DMS53 treated with DMSO at 0.1 percent for 48 hours (cell line): ENCODE measurements around the gene DNAJC16.
A peak's percentile ranks its signal among the peaks of the same experiment; 100 is the strongest.
"Not testable (repeated sequence)": the region's sequence is repeated elsewhere in the genome, so short reads cannot be mapped to it uniquely, and the experiment has no call there.

Experiments used
- DNase-seq: peaks from one replicate; lab custom pipeline; 2025; ENCODE audit not compliant: unreplicated experiment; lab: John Stamatoyannopoulos, UW

DNAJC16 gene

DNA sequence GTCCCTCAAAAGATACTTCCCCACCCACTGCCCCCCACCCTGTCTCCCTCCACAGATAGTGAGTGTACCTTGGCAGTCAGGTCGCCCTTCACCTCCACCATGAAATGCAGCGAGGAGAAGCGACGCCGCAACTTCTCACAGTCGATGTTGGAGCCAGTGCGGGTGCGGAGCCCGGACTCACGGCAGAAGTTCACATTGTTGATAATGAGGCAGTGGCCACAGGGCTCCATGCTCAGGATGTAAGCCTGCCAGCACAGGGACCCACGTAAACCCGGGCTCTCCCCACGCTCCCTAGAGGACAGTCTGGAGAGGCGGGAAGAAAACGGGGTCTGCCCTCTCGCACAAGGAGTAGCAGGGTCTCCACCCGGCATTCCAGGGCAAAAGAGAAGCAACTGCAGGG lies 19.8 kb upstream of the DNAJC16 start:
- DNase-seq = no peak

DNA sequence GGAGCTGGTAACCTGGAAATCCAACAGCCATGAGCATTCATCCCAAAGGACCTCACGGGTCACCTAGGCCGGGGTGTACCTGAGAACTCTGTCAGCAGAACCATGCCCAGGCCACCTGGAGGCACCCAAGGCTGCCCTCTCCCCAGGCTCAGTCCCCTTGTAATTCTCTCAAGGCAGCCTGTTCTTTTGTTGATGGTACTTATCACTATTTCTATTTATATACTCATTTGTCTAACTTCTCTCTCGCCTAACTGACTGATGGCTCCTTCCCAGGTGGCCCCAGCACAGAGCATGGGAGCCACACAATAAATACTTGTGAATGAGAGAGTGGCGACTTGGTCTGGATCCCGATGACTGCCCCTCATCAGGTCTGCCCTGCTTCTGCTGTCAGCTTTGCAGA lies 19.4 kb upstream of the DNAJC16 start:
- DNase-seq = no peak

DNA sequence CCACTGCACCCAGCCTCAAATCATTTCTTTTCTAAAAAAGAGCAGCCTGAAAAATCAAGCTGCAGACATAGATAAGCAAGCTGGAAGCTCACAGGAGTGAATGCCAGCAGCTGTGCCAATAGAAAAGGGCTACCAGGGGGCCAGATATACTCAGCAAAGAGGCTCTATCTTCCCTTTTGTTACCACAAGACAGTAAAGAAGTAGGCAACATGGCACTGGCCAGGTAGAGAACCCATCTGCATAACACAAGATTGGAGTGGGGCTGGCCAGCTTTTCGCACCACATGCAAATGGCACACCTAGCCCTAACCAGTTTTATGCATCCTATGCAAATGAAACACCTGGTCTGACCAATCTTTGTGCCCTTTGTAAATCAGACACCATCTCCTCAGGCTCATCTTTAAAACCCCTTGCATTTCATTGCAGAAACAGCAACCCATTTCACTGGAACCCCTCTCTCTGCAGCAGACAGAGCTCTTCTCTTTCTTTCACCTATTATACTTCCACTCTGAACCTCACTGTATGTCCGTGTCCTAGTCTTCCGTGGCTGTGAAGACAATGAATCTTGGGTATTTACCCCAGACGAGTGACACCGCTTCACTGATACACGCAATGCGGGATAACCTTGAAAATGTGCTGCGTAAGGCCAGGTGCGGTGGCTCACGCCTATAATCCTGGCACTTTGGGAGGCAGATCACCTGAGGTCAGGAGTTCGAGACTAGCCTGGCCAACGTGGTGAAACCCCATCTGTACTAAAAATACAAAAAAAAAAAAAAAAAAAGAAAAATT lies 17.8 kb upstream of the DNAJC16 start:
- no peak for DNase-seq

DNA sequence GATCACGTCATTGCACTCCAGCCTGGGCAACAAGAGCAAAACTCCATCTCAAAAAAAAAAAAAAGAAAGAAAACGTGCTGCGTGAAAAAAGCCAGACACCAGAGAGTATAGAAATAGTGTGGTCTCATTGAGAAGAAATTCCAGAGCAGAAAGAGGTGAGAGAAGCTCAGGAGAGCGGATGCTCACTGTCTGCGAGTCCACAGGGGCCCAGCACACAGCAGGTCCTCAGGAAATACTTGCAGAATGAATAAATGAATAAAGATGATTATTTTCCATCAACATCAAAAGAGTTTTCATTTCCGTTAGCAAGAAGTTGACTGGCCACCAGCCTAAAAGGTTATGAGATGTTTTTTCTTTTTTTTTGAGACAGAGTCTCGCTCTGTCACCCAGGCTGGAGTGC lies 17.1 kb upstream of the DNAJC16 start:
- DNase-seq = no peak

DNA sequence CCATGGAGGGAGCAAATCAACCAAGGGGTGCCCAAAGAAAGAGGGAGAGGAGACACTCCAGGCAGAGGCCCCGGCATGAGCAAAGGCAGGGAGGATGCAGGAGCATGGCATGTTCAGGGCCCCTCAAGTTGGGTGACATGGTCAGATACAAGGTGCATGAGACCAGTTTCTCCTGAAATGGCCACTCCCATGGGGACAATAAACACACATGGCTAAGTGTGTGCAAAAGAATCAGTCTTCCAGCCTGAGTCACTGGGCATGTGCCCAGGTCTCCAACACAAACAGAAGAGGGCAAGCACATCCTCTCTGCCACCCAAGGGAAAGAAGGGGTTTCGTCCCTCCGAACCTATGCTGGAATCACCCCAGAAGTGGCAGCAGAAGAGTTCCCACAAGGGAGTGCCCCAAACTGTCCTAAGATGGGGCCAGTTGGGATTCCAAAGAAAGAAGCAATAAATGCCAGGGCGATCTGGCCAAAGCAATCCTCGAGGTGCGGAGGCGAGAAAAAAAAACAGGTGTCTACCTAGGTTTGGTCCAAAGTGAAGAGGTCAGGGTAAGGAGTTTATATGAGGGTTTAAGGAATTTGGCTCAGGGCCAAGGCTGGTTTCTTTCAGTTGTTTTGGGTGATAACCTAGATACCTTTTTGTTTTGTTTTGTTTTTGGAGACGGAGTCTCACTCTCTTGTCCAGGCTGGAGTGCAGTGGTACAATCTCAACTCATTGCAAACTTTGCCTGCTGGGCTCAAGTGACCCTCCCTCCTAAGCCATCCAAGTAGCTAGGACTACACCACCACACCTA lies 15.8 kb upstream of the DNAJC16 start:
- DNase-seq = no peak

DNA sequence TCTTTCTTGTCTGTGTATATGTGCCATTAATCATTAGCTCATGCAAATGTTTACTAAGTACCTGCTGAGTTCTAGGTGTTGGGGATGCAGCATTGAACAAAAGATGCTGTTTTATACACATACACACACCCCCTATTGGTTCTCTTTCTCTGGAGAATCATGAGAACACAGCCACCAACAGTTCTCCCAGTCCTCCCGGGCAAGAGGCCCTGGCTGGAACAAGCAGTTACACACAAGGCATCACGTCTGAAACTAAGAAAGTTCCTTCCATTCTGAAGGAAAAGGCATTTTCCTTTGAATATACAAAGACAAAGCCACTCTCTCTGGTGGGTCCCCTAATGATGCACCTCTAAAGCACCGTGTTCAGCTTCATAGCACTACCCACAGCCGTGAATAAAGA lies 13.5 kb upstream of the DNAJC16 start:
- DNase-seq = no peak

DNA sequence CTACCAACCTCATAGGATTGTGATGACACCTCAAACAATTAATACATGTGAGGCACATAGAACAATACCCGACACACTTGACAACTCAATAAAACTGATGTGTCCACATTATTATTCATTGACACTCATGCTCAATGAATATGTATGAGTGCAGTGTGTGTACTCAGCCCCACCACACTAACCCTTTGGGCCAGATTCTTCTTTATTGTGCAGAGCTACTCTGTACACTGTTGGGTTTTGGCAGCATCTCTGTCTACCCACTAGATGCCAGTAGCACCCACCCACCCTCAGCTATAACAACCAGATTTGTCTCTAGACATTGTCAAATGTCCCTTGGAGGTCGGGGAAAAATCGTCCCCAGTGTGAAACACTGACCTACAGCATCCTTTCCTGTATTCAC lies 12.7 kb upstream of the DNAJC16 start:
- DNase-seq = no peak

DNA sequence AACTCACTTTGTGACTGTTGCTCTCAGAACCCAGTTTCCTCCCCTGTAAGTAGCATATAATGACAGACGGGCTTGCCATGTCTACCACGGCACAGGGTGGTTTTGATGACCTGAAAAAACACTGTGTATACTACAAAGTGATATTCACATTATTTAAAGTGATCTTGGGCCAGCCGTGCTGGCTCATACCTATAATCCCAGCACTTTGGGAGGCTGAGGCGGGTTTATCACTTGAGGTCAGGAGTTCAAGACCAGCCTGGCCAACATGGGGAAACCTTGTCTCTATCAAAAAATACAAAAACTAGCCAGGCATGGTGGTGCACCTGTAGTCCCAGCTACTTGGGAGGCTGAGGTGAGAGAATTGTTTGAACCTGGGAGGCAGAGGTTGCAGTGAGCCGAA lies 12.1 kb upstream of the DNAJC16 start:
- DNase-seq = not testable (repeated sequence)

DNA sequence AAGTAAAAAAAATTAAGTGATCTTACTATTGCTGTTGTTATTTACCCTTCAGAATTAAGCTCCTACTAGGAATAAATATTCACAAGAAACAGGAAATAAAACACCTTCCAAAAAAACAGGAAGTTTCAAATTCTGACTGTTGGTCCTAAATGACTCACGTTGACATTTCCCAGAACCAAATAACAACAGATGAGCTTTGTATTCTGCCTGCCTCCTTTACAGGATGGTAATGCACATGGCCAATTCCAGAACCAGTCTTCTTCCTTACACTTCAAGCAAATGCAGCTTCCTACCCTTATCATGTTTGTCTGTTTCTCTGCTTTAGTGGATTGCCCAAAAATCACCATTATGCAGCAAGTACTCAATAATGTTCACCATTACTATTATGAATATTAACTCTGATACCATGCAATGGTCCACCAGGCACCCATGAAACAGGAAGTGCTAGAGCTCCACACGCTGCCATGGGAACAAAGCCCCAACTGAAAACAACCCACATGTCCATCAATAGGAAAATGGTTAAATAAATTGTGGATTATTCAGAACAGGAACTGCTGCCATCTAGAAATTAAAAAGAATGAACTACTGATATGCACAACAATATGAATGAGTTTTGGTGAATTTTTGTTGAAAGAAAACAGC lies 11.5 kb upstream of the DNAJC16 start:
- no peak for DNase-seq

DNA sequence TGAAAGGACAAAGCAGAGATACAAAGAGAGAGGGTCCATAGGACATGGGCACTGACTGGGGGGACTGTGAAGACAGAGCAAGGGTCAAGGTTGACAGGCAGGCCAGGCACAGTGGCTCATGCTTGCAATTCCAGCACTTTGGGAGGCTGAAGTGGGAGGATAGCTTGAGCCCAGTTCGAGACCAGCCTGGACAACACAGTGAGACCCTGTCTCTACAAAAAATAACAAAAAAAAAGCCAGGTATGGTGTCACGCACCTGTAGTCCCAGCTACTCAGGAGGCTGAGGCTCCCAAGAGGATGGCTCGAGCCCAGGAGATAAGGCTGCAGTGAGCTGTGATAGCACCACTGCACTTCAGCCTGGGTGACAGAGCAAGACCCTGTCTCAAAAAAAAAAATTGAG lies 7.0 kb upstream of the DNAJC16 start:
- no peak for DNase-seq

DNA sequence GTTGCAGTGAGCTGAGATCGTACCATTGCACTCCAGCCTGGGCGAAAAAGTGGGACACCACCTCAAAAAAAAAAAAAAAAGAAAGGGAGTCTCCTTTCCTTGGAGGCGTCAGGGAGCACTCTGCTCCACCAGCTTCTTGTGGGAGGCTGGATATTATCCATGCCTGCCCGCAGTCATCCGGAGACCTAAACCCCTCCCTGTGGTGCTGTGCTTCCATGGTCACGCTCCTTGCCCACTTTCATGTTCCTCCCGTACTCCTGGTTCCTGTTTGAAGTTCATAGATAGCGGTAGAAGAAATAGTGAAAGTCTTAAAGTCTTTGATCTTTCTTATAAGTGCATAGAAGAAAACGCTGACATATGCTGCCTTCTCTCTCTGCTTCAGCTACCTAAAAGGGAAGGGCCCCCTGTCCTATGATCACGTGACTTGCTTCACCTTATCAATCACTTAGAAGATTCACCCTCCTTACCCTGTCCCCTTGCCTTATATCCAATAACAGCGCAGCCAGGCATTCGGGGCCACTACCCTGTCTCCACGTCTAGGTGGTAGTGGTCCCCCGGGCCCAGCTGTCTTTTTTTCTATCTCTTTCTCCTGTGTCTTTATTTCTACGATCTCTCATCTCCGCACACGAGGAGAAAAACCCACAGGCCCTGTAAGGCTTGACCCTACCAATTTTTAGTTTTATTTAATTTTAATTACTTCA lies 5.3 kb upstream of the DNAJC16 start:
- DNase-seq = not testable (repeated sequence)

DNA sequence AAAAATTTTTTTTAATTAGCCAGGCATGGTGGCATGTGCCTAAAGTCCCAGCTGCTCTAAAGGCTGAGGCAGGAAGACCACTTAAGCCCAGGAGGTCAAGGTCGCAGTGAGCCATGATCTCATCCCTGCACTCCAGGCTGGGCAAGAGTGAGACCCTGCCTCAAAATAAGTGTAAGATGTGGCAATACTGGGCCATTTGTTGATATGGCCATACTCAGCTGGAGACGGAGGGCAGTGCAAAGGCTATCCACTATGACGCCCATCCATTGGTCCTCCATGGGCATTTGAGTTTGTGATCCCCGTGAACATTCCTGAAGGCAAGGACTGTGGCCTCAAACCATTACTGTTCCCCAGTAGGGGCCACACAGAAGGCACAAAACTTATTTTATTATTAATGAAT lies 4.1 kb upstream of the DNAJC16 start:
- DNase-seq = no peak

DNA sequence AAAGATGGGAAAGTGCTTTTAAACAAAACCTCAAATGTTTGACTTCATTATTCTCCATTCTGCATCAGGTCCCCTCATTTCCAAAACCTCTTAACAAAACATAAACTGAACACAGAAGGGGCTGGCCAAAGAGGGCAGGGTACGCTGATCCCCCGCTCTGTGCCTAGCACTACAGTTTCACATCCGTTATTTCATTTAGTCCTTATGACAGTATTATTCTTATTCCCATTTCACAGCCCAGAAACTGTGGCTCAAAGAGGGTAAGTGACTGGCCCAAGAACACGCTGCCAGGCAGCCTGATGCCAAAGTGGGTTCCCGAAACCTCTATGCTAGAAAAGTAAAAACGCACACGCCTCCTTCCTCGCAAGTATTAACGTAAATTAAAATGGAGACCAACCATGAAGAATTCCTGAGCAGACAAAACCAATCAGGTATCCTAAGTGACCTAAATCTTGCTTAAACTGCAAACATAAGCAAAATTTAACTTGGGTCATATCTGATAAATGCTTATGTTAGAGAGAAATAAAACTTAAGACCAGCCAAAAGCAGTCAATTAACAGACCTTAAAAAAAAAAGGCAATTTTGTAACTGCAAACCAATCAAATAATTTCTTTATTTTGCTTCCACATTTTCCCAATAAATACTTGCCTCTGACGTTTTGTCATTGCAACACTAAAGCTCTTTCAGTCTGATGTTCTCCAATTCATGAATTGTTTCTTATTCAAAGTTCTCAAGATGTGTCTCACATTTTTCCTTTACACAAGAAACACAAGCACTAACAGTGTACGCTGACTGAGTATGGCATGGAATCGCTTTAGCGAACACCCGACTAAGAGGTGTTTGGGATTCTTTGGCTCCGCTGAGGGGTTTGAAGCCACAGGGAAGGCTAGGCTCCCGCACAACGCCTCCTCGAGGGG lies 3.3 kb upstream of the DNAJC16 start:
- peak; percentile 42 for DNase-seq

DNA sequence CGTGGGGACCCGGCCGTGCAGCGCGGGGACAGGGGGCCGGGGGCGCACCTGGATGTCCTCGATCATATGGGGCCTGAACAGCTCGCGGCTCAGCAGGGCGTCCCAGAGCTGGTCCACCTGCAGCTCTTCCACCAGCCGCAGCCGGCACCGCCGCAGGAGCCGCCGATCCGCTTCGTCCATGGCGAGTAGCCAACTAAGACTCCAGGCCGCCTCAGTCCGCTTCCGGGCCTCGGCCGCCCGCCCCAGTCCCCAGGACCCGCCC lies 2.7 kb upstream of the DNAJC16 start, which contains the start of gene CASP9:
Gene CASP9 (minus strand): TSS at position 195 of the 262 bp plus-strand sequence. CDS start 15 bp downstream, at position 180.
- no peak for DNase-seq

DNA sequence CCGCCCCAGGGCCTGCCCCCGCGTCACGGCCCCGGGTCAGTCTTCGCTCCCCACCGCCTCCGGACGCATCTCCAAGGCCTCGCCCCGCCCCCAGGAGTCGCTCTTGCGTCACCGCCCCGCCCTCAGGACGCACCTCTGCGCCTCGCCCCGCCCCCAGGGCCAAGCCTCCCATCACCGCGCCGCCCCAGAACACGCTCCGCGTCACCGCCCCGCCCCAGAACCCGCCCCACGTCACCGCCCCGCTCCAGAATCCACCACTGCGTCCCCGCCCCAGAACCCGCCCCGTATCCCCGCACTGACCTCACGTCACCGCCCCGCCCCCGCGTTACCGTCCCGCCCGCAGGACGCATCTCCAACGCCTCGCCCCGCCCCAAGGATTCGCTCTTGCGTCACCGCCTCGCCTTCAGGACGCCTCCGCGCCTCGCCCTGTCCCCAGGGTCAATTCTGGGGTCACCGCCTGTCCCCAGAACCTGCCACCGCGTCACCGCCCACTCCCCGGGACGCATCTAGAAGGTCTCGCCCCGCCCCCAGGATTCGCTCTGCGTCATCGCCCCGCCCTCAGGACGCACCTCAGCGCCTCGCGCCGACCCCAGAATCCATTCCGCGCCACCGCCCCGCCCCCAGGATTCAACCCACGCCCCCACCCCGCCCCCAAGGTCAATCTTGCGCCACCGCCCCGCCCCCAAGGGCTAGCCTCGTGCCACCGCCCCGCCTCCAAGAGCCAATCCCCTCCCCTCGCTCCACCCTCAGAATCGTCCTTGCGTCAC lies 2.2 kb upstream of the DNAJC16 start:
- peak; percentile 93 for DNase-seq

DNA sequence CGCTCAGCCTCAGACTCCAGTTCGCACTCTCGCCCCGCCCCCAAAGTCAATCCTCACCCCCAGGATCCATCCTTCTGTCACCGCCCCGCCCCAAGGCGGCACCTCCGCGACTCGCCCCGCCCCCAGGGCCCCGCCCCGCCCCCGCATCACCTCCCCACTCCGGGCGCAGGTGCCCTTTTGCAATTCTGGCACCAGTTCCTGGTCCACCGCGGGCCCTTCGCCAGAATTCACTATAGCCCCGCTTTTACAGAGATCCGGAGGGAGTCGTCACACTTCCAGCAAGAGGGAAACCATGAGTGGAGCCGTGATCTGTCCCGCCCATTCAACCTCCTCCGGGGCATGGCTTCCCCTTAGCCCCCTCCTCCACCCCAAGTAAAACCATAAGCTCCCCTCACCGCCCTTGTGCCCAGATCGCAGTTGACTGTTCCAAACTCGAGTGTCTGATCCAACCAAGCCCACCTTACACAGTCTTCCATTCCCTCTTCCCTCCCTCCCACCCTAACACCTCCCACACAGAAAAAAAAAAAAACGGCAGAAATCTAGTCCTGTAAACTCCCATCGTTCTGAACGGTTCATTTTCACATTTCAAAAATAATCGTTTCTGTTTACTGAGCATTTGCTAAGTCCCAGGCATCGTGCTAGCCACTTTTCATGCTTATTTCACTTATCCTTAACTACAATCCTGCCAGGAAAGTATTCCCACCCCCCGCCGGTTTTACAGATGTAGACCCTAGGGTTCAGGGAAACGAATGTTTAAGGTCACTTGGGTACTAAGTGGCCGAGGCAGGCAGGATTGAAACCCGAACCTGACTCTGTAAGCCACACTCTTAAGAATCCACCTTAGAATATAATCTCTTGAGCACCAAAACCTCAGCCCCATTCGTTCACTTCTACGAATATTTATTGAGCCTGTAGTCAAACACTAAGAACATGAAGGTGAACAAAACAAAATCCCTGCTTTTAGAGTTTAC lies 1.3 kb upstream of the DNAJC16 start:
- DNase-seq = peak; percentile 43

DNA sequence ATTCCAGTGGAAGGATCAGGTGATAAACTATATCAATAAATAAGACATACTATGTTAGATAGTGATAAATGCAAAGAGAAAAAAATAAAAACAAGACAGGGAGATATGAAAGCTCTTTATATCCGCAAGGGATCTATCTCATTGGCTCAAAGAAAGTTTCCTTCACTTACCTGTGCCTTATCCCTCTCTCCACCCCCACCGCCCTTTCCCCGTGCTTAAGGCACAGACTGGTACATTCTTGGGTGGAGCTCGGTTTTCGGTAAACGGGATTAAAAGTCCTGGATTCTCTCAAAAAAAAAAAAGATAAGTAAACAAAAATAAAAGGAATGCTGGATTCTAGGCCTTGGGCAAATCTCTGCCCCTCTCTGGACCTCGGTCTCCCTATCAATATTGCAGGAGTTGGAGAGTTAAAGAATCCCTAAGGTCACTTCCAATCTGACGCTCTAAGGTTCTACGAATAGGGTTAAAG lies 593 bp upstream of the DNAJC16 start:
- peak; percentile 72 for DNase-seq

DNA sequence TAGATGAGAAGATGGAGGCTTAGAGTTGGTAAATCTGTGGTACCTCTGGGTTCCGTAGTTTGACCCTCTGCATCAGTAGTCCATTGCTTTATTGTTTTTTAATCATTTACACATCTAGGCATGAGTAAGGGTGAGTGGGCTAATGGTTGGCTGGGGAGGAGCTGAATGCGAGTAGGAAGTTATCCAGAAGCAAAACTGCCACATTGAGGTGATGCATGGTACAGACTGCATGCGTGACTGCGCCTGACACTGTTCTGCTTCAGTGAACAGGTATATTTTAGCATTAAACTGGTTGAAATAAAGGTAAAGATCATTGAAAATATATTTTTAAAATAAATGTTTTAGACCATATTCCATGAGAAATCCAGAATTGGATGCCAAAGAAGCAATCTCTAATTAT lies 4.4 kb downstream of the DNAJC16 start:
- DNase-seq = no peak
